ENCODE measurements around the gene MAD2L1BP.
A peak's percentile ranks its signal among the peaks of the same experiment; 100 is the strongest.

The MAD2L1BP gene

DNA sequence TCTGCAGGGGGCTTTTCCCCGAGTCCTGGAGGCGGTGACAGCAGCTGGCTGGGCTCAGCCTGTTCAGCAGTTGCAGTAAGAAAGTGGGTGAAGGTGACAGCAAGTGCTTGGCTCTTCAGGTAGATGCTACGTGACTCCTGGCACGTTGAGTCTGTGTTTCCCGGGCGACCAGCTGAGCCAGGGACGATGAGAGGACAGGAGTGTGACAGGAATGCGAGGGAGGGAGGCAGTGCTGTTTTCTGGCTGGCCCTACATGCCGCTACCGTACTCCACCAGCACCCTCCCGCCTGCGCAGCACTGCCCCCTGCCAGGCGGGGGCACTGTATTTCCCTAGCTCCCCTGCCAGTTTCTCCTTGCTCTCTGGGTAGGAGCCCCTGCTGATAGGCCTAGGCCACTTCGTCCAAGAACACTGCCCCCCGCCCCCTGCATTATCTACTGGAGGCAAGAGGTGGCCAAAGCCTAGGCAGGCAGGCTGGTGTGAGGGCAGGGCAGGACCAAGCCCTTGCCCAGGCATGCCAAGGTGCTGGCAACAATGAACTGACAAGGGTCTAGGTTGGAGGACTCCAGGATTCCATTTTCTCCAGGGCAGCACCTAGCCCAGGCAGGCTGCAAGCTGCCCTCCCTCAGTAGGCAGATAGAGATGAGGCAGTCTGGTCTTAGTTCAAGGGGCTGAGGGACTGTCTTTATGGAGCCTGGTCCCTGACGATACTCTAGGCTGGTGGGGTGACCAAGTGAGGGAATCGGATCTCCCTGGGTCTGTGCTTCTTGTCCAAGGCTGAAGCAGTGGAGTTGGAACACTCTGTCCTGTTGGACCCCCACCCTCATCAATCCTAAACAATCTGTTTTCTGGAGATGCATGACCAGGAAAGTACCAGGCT, 32.8 kb downstream of the MAD2L1BP start:
- Histone ChIP-seq H3K27me3 (ENCODE audit: insufficient read depth, poor library complexity, severe bottlenecking) (no peaks in the 10 kb centered on the region), H3K4me3 (replicated peaks; ENCODE audit: insufficient read depth, low read length) (no peak overlapping the region), H3K27ac (replicated peaks) (no peak overlapping the region)
- peak; percentile 39 to 68 for DNase-seq (ENCODE audit: low read depth in 1 of 2, low spot score in 1 of 2)
- TF ChIP-seq, protein P1, sequence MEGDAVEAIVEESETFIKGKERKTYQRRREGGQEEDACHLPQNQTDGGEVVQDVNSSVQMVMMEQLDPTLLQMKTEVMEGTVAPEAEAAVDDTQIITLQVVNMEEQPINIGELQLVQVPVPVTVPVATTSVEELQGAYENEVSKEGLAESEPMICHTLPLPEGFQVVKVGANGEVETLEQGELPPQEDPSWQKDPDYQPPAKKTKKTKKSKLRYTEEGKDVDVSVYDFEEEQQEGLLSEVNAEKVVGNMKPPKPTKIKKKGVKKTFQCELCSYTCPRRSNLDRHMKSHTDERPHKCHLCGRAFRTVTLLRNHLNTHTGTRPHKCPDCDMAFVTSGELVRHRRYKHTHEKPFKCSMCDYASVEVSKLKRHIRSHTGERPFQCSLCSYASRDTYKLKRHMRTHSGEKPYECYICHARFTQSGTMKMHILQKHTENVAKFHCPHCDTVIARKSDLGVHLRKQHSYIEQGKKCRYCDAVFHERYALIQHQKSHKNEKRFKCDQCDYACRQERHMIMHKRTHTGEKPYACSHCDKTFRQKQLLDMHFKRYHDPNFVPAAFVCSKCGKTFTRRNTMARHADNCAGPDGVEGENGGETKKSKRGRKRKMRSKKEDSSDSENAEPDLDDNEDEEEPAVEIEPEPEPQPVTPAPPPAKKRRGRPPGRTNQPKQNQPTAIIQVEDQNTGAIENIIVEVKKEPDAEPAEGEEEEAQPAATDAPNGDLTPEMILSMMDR (IDR thresholded peaks at IDR 0.05; ENCODE audit: insufficient read depth, low read length) = peak; percentile 76
- TF ChIP-seq GABPA (IDR thresholded peaks at IDR 0.05; ENCODE audit: low read depth) = no peak

DNA sequence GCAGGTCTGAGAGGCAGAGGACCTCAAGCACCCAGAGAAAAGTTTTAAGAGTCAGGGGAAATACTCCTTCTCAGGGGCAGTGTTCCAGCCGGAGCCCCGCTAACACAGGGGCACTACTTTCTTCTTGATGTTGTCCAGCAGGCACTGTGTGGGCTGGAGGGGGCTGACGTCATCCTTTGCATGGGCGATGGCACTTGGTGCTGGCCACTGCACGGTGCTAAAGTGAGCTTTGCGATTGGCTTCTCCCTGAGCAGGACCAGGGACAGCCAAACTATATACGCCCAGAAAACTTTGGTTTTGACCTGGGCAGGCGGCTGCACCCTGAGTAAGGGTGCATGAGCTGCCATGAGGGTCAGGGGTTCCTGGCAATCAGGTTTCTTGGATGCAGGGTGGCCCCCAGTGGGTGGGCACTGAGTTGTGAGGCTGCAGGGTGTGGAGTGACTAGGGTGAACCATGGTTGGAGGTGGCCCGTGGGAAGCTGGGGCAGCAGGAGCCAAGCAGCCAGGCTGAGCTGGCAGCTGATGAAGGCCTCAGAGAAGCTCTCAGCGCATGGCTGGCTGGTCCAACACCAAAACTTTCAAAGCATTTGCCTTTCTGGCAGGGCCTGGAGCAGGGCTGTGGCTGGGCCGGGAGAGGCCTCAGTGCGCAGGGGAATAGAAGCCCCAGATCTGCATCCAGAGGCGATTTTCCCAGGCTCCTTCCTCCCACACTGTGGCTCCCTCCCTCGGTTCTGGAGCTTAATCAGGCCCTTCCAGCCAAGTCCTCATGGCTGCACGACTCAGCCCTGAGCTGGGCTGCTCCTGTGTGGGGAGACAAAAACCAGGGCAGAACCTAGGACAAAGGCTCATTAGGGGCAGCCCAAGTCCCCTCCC, 33.6 kb downstream of the MAD2L1BP start:
- no peak for DNase-seq (ENCODE audit: low read depth in 1 of 2, low spot score in 1 of 2)
- no peaks in the 10 kb centered on the region for H3K27me3 ChIP-seq (ENCODE audit: insufficient read depth, poor library complexity, severe bottlenecking)
- H3K4me3 ChIP-seq (replicated peaks; ENCODE audit: insufficient read depth, low read length) = no peak overlapping the region
- no peak overlapping the region for H3K27ac ChIP-seq (replicated peaks)
- peak; percentile 38 for TF ChIP-seq REST (IDR thresholded peaks at IDR 0.05; ENCODE audit: insufficient replicate concordance, low read depth)
- TF ChIP-seq GABPA (IDR thresholded peaks at IDR 0.05; ENCODE audit: low read depth) = no peak

- no peaks in the 10 kb centered on the region for H3K27me3 ChIP-seq (ENCODE audit: insufficient read depth, poor library complexity, severe bottlenecking)
- H3K4me3 ChIP-seq (replicated peaks; ENCODE audit: insufficient read depth, low read length) = no peak overlapping the region
- DNase-seq (ENCODE audit: low read depth in 1 of 2, low spot score in 1 of 2) = peak in 1 of 2 experiments; percentile 45
- TF ChIP-seq, protein P1 (IDR thresholded peaks at IDR 0.05; ENCODE audit: insufficient read depth, low read length) = no peak
- TF ChIP-seq POLR2AphosphoS5 (IDR thresholded peaks at IDR 0.05; ENCODE audit: low read depth) (no peak), SPI1 (IDR thresholded peaks at IDR 0.05; ENCODE audit: borderline replicate concordance, low read depth) (no peak), GABPA (IDR thresholded peaks at IDR 0.05; ENCODE audit: low read depth) (no peak), REST (IDR thresholded peaks at IDR 0.05; ENCODE audit: insufficient replicate concordance, low read depth) (no peak)
- H3K27ac ChIP-seq (replicated peaks) = no peak overlapping the region
Measured at GRCh38 chr6:43669922-43670622, 34.4 kb downstream of the MAD2L1BP start.

- H3K27ac ChIP-seq (replicated peaks) = no peak overlapping the region
- DNase-seq (ENCODE audit: low read depth in 1 of 2, low spot score in 1 of 2) = no peak
- TF ChIP-seq GABPA (IDR thresholded peaks at IDR 0.05; ENCODE audit: low read depth) = no peak
- no peak for TF ChIP-seq POLR2AphosphoS5 (IDR thresholded peaks at IDR 0.05; ENCODE audit: low read depth)
- no peak for TF ChIP-seq SPI1 (IDR thresholded peaks at IDR 0.05; ENCODE audit: borderline replicate concordance, low read depth)
- no peak for TF ChIP-seq REST (IDR thresholded peaks at IDR 0.05; ENCODE audit: insufficient replicate concordance, low read depth)
- TF ChIP-seq, protein P1 (IDR thresholded peaks at IDR 0.05; ENCODE audit: insufficient read depth, low read length) = no peak
Measured at GRCh38 chr6:43670623-43670986, 35.0 kb downstream of the MAD2L1BP start.

More at GRCh38 chr6:43670623-43670986, 35.0 kb downstream of the MAD2L1BP start:
- Histone ChIP-seq H3K4me3 (replicated peaks; ENCODE audit: insufficient read depth, low read length) (no peak overlapping the region), H3K27me3 (ENCODE audit: insufficient read depth, poor library complexity, severe bottlenecking) (no peaks in the 10 kb centered on the region)

Data from HL-60 (cell line).